NCI-H128 (cell line): ENCODE measurements around the gene TMEM41B.
"Not testable (repeated sequence)": the region's sequence is repeated elsewhere in the genome, so short reads cannot be mapped to it uniquely, and the experiment has no call there.

ENCODE experiments used
- DNase-seq: peaks from one replicate; lab custom pipeline; 2025; ENCODE audit not compliant: unreplicated experiment; lab: John Stamatoyannopoulos, UW

Gene TMEM41B, protein sequence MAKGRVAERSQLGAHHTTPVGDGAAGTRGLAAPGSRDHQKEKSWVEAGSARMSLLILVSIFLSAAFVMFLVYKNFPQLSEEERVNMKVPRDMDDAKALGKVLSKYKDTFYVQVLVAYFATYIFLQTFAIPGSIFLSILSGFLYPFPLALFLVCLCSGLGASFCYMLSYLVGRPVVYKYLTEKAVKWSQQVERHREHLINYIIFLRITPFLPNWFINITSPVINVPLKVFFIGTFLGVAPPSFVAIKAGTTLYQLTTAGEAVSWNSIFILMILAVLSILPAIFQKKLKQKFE

DNA sequence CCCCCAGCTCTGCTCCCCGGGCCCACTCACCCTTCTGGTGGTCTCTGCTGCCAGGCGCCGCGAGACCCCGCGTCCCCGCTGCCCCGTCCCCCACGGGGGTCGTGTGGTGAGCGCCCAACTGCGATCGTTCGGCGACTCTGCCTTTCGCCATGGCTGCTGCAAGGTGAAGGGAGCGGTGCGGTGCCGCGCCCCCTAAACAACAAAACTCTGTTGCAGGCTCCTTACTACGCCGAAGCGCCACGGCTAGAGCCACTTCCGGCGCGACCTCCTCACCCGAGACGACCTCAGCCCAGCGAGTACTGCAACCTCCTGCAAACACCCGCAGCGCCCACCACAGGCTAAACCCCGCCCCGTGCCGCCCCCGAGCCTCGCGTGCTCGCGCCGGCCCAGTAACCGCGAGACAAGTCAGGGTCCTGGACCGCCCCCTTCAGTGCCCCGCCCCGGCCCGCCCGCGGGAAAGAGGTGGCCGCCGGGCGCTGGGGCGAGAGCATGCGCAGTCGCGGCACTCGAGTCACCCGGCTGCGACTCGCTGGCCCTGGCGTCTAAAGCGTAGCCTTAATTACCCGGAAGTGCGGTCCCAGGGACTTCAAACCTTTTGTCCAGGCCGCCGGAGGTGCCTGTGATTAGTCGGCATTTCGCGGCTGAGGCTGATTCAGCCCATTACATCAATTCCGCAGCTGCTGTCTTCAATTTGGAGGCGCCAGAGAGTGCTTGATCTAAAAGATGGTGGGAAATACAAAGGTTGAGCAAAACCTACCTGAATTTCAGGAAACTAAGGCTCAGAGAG is at the start of gene TMEM41B:
Gene TMEM41B (minus strand): TSS at position 303 of the 787 bp plus-strand sequence. CDS start 152 bp downstream, at position 151.
- DNase-seq = peak; percentile 97

DNA sequence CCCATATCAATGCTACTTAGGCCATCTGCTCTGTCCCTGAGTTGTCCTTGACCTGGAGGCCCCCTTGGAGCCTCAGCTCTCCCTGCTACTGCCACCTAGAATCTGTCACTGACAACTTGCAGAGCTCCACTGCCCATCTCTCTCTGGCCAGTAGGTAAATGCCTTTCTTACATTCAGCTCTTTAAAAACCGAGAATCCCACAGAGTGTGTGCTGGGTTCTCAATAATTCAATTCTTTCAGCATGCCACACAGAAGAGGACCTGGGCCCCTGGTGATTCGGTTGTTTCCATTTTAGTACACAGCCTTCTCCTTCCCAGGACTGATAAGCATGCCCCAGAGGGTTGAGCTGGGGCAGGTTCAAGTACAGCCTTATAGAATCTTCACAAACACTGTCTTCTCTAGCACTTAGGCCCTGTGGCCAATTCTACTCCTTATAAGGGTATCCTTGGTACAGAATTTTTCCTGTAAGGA is 48.0 kb upstream of the TMEM41B start:
- DNase-seq = no peak

DNA sequence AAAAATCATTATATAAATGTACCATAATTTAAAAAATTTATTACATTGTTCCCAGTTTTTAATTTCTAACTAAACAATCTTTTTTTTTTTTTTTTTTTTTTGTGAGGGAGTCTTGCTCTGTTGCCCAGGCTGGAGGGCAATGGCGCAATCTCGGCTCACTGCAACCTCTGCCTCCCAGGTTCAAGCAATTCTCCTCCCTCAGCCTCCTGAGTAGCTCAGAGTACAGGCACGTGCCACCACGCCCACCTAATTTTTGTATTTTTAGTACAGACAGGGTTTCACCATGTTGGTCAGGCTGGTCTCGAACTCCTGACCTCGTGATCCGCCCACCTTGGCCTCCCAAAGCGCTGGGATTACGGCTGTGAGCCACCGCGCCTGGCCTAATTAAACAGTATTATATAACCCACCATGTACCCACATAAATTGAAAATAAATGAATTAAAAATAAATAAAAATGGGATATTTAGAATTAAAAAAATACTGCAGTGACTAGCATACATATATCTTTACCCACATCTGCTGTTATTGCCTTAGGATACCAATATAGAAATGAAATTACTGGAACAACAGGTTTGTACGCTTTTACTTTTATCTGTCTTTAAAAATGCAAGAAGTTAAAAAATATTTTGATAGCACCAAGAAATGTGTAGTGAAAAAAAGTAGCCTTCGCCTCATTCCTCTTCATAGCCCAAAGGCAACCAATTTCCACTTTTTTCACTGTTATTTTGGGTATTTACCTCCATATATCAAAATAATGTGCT is 46.6 kb upstream of the TMEM41B start:
- not testable (repeated sequence) for DNase-seq

DNA sequence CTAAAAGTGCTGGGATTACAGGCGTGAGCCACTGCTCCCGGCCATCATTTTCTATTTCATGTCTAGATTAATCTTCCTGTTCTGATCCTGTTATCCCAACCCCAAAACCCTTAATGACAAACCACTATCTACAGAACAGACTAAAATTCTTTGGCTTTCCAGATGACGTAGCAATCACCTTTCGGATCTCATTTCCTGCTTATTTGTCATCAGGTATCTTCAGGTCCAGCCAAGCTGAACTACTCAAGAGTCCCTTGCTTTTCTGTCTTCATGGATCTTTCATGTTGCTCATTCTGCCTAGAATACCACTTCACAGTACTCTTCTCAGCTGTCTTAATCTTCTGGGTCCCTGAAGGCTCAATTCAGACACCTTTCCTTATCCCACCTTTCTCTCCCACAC is 42.6 kb upstream of the TMEM41B start:
- no peak for DNase-seq

DNA sequence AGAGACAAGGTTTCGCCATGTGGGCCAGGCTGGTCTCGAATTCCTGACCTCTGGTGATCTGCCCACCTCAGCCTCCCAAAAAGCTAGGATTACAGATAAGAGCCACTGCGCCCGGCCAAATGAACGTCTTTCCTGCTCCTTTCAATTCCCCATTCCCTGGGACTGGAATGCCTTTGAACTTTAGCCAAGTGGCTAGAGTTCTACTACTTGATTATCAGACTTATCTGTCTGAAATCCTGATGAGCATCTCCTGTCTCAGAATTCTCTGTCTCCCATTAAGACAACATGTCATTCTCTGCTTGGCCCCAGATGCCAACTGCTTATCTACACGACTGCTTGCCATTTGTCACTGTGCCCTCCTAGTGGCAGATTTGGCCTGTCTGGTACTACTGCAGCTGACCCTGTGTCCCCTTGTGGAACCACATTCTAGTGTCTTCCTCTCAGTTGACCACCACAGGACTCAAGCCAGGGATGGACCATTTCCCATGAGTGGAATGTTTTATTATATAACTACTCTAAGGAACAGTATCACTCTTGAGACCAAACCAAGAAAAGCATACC is 37.0 kb upstream of the TMEM41B start:
- DNase-seq = no peak

DNA sequence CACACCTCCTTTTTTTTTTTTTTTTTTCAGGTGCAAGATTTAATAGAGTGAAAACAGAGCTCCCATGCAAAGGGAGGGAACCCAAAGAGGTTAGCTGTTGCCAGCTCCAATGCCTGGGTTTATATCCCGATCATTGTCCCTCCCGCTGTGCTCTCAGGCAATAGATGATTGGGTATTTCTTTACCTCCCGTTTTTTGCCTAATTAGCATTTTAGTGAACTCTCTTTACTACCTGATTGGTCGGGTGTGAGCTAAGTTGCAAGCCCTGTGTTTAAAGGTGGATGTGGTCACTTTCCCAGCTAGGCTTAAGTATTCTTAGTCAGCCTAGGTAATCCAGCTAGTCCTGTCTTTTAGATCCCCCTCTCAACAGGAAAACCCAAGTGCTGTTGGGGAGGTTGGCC is 33.4 kb upstream of the TMEM41B start:
- not testable (repeated sequence) for DNase-seq

DNA sequence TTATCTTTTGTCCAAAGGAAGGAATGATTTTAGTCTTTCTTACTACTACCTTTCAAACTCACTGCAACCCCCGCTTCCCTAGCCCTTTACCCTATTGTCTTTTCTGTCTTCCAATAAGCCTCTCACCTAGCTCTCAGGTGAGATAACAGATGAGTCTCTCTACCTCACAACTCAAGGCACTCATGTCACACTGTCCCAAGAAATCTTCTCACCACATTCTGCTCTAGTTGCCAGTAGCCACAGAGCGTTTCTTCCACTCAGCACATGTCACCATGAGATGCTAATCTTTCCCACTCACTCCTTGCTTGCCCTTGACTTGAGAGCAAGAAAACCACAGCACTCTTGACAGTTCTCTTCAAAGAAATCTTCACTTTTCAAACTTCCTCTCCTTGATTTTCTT is 32.7 kb upstream of the TMEM41B start:
- no peak for DNase-seq

DNA sequence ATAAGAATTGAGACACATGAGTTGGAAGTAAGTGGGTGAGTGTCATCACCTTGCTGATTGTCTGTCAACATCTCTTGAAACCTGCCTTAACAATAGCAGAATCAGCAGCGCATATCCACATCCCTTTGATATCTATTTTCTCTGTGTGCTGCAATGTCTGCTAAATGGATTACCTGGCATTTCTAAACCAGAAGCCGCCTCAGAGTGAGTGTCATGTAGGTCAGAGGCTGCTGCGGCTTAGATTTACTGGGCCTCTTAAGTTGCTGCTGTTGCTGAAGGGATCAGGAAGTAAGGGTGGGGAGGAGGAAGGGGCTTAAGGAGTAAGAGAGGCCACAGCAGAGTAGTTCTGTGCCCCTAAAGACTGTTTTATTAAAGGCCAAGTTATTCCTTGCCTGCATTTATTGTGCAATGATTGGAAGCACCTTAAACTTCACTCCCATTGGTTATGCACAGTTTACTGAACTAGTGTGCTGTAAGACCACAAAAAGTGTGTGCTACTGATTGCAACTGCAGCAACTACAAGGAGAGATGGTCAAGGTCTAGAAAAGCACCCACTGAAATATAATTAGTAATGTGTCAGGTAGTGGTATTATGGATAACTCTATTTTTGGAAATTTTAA is 29.8 kb upstream of the TMEM41B start:
- no peak for DNase-seq

DNA sequence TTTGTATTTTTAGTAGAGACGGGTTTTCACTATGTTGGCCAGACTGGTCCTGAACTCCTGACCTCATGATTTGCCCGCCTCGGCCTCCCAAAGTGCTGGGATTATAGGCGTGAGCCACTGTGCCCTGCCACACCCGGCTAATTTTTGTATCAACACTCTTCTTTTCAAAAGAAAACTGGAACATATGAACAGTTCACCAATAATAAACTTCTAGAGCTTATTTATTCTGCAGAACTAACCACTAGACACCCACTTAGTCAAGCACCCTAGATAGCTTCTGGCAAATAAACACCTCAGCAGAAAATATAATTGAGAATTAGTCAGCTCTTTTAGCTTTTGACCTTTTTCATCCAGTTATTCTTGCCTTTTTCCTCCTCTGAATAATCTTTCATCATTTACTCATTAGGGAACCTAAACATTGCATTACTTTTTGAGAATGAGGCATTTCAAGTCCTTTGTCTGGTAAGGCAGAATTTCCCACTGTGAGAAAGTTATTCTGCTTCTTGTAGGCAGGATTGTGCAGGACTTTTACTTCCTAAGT is 27.3 kb upstream of the TMEM41B start:
- DNase-seq = no peak

DNA sequence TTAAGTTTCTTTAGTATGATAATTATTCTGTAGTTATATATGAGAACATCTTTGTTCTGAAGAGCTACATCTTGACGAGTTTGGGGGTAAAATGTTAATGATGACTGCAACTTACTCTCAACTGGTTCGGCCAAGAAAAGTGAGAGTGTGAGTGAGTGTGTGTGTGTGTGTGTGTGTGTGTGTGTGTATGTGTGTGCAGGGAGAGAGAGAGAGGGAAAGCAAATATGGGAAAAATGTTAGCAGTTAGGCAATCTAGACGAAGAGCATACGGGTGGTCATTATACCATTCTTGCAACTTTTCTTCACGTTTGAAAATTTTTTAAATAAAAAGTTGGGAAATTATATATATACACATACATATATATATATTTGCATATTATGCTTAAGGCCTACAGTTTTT is 18.3 kb upstream of the TMEM41B start:
- no peak for DNase-seq

DNA sequence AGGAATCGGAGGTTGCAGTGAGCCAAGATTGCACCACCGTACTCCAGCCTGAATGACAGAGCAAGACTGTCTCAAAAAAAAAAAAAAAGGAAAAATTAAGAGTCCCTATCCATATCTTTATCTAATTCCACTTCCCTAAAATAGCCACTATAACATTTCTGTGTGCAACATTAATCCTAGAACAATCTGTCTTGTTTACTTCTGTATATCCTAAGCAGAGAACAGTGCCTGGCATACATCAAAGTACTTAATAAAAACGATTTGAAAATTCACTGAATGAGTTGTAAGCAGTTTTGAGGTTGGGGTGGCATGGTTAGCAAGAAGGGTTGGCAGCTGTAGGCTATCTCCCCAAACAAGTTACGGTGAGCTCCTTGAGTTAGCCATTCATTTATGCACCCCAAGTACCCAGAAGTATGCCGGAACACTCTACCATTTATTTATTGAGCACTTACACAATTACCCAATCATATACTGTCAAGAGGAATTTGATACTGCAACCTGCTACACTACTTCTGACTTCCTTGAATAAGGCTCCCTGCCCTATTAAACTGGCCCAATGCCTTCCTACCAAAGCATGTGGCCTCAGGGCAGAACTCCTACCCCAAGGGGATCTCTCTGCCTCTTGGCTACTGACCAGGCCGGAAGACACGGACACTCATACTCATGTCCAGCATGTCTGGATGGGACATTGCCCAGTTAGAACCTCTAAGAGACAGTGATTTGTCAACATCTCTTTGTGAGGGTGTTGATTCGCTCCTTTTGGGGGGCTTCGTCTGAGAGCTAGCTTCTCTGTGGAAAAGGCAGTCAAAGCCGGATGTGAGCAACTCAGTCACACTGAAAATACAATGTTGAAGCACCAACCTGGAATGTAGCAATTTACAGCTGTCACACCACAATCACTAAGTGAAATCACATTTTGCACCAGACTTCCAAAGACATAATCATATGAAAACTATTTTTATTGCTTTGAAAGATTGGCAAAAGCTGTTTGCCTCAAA is 16.3 kb upstream of the TMEM41B start:
- DNase-seq = no peak

DNA sequence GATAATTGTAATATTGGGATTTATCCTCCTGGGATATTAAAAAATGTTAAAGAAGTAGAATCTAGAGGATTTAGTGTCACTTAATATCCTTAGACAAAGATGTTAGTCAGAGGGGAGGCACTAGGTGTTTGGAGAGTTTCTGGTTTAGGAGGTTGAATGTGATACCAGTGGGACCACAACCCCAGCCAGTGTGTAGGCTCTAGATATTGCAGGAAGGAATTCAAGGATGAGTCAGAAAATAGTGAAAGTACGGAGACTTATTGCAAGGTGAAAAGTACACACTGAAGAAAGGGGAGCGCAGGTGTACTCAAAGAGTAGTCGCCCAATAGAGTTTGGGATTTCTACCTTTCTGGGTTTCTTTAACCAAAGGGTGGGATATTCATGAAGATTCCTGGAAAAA is 5.7 kb upstream of the TMEM41B start:
- DNase-seq = no peak

DNA sequence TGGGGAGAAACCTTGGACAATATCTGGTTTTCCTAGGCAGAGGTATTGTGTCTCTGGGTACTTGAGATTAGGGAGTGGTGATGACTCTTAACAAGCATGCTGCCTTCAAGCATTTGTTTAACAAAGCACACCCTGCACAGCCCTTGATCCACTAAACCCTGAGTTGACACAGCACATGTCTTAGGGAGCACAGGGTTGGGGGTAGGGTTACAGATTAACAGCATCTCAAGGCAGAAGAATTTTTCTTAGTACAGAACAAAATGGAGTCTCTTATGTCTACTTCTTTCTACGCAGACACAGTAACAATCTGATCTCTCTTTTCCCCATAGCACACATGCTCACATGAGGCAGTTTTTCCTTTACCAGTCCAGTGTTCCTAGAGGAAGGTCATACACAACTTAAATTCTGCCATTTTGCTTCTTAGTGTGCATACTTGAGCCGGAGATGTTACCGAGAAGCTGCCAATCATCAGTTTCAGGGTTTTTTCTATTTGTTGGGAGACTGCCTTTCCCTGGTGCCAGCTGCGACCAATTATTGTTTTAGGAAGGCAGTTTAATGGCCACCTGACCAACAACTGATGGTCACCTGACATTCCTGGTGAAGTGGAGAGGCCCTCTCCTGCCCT is 5.1 kb upstream of the TMEM41B start:
- not testable (repeated sequence) for DNase-seq

DNA sequence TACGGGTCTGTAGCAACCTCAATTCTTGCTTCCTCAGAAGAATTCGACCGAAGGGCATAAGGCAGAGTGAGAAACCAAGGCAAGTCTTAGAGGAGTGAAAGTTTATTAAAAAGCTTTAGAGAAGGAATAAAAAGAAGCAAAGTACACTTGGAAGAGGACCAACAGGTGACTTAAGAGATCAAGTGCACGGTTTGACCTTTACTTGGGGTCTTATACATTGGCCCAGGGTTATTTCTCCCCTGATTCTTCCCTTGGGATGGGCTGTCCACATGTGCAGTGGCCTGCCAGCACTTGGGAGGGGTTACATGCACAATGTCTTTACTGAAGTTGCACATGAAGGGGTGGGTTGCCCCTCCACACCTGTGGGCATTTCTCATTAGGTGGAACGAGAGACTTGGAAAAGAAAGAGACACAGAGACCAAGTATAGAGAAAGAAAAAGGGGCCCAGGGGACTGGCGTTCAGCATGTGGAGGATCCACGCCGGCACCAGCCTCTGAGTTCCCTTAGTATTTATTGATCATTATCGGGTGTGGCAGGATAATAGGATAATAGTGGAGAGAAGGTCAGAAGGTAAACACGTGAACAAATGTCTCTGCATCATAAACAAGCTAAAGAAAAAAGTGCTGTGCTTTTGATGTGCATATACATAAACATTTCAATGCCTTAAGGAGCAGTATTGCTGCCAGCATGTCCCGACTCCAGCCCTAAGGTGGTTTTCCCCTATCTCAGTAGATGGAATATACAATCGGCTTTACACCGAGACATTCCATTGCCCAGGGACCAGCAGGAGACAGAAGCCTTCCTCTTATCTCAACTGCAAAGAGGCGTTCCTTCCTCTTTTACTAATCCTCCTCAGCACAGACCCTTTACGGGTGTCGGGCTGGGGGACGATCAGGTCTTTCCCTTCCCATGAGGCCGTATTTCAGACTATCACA is 4.3 kb upstream of the TMEM41B start:
- not testable (repeated sequence) for DNase-seq

DNA sequence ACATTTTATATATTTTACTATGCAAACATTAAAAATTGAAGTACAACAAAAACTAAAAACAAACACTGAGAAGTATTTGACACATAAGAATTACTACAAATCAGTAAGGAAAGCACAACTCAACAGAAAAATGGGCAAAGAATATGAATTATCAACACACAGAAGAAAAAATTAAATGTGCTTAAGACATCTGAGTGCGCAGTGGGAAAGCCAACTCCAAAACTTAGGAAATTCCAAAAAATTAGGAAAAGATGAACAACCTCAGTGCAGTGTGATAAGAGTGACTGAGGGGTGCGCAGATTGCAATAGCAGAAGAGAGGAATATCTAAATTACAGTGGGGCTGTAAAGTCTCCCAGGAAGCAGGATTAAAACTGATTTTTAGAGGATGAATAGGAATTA is 1.9 kb upstream of the TMEM41B start:
- no peak for DNase-seq

DNA sequence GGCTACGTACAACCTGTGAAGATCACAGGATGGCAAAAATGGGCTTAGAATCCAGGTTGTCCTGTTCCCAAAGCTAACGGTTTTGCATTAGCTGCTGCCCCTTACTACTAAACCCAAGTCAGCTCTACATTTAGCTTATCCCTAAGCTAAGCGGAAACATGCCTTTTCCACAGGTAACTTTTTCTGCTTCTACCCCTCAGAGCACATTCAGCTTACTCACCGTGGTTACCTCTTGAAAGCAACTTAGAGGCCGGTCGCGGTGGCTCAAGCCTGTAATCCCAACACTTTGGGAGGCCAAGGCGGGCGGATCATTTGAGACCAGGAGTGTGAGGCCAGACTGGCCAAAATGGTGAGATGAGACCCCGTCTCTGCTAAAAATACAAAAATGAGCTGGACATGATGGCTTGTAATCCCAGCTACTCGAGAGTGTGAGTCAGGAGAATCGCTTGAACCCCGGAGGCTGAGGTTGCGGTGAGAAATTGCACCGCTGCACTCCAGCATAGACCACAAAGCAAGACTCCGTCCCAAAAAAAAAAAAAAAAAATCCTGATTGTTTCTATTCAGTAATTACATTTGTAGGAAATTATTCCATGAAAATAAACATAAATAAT is 790 bp upstream of the TMEM41B start:
- DNase-seq = no peak

DNA sequence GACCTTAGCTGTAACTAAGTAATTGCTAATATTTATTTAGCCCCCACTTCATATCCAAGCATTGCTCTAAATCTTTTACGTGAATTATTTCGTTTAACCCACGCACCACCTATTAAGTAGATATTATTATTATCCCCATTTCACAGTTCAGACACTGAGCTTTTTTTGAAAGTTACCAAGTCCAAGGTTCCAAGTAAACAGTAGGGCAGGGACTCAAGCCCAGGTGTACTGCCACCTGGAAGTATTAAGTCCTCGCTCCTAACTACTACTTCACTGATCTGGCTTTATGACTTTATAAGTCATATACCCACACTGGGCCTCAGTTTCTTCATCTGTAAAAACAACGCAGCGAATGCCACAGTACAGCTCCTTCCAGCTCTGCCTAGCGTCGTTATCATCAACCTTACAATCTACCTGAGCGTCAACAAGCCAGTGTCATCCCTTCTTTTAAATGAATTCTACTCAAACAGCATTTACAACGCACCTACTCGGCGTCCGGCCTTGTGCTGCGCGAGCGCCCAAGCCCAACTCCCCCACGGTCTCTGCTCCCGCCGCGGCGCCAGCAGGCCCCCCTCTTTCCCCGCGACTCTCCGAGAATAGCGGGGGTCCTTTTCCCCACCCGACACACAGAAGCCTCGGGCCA is 624 bp downstream of the TMEM41B start:
- DNase-seq = no peak
